Panc1 (cell line): ENCODE measurements around the gene GPR176. TPM values are rescaled to one million over a fixed set of nuclear protein-coding genes. Genes with fewer than 3 reads are reported as not detected.

Source experiments
- ATAC-seq: fragments of 200-7000 bp; cut with Tn5 transposase; 2 replicates; pipeline ENCODE4 v1.9.1; 2020; ENCODE audit warnings: mild to moderate bottlenecking, moderate library complexity
- BruUV-seq: library from RNA; stranded (reverse); fragments of 400-500 nt; replicated peaks from 2 replicates; lab custom pipeline; 2021; lab: Mats Ljungman, UMichigan
- CTCF ChIA-PET: fragments of 300-600 bp; sonication (Branson Sonifier 250); formaldehyde crosslinking; loops from one replicate; lab custom pipeline; 2022; ENCODE audit warnings: antibody characterized with exemption; lab: Charles Lee
- POLR2A ChIA-PET: fragments of 300-600 bp; sonication (Branson Sonifier 250); formaldehyde crosslinking; loops from one replicate; lab custom pipeline; 2022; ENCODE audit warnings: antibody characterized with exemption; lab: Charles Lee
- DNase-seq: peaks from one replicate; pipeline ENCODE4 v3.0.0-alpha.2; 2010; ENCODE audit warnings: low read depth, low spot score
- H3K27ac ChIP-seq: 2 replicates; pipeline ENCODE4 v1.5.1; 2011; ENCODE audit warnings: mild to moderate bottlenecking, low read length, inconsistent platforms
- H3K27me3 ChIP-seq: fragments of 200-500 bp; sonication (Bioruptor generic); 2 replicates; pipeline ENCODE4 v1.6.0; 2014; ENCODE audit warnings: low read length, inconsistent platforms; ENCODE audit not compliant: control insufficient read depth, insufficient read depth
- H3K36me3 ChIP-seq: fragments of 200-500 bp; sonication (Bioruptor generic); 2 replicates; pipeline ENCODE4 v1.5.1; 2014; ENCODE audit warnings: inconsistent platforms, mild to moderate bottlenecking, low read length, moderate library complexity; ENCODE audit not compliant: control insufficient read depth, insufficient read depth
- H3K4me1 ChIP-seq: 2 replicates; pipeline ENCODE4 v1.5.1; 2011; ENCODE audit warnings: inconsistent platforms, mild to moderate bottlenecking, low read length, moderate library complexity; ENCODE audit not compliant: control insufficient read depth, insufficient read depth
- H3K4me3 ChIP-seq, 2 experiments: 2 replicates each; pipeline ENCODE4 v1.5.1; 2011 to 2012; ENCODE audit warnings: low read depth in 2 of 2, low read length in 2 of 2, mild to moderate bottlenecking in 2 of 2, inconsistent platforms in 1 of 2, moderate library complexity in 1 of 2
- H3K9me3 ChIP-seq: fragments of 200-500 bp; sonication (Bioruptor generic); 2 replicates; pipeline ENCODE4 v1.5.1; 2014; ENCODE audit warnings: low read depth, mild to moderate bottlenecking, inconsistent platforms, low read length, moderate library complexity; ENCODE audit not compliant: control insufficient read depth, insufficient read depth
- POLR2AphosphoS5 ChIP-seq: IDR thresholded peaks from 2 replicates; pipeline ENCODE4 v1.6.1; 2012; ENCODE audit warnings: mild to moderate bottlenecking, low read depth, low read length, moderate library complexity
- SIN3A ChIP-seq: IDR thresholded peaks from 2 replicates; pipeline ENCODE4 v1.6.1; 2012; ENCODE audit warnings: low read depth, mild to moderate bottlenecking, low read length, moderate library complexity, borderline replicate concordance; ENCODE audit not compliant: insufficient read depth
- TCF7L2 ChIP-seq: IDR thresholded peaks from 2 replicates; pipeline ENCODE4 v1.6.1; 2011; ENCODE audit warnings: mild to moderate bottlenecking, low read depth, low read length, inconsistent platforms
- in situ Hi-C: cut with HindIII; loops from 2 replicates; pipeline ENCODE4 v1.10.0; 2016; ENCODE audit warnings: low sequenced_read_pairs, low pct_unique_long_range_greater_than_20kb
- intact Hi-C: fragments of 100-400 bp; cut with micrococcal nuclease; formaldehyde crosslinking; loops from one replicate; pipeline ENCODE4 v1.10.0; 2022; ENCODE audit not compliant: unreplicated experiment
- total RNA-seq: library from RNA; stranded (reverse); gene quantifications from one replicate; pipeline ENCODE4 v1.2.1, GENCODE V29; 2021; ENCODE audit not compliant: unreplicated experiment
- TF ChIP-seq, protein P1 (sequence below): fragments of 450-650 bp; IDR thresholded peaks from 2 replicates; pipeline ENCODE4 v1.5.1; 2017; ENCODE audit warnings: mild to moderate bottlenecking
- TF ChIP-seq, protein P2 (sequence below), 2 experiments: IDR thresholded peaks; 2 replicates each; pipeline ENCODE4 v1.6.1; 2011 to 2012; ENCODE audit warnings: low read depth in 2 of 2, control low read depth in 1 of 2, low read length in 1 of 2, mild to moderate bottlenecking in 1 of 2, moderate library complexity in 1 of 2; ENCODE audit not compliant: insufficient read depth in 1 of 2

GPR176 gene
- total RNA-seq, 1 experiment from 2014 or later = 12.7 TPM

DNA sequence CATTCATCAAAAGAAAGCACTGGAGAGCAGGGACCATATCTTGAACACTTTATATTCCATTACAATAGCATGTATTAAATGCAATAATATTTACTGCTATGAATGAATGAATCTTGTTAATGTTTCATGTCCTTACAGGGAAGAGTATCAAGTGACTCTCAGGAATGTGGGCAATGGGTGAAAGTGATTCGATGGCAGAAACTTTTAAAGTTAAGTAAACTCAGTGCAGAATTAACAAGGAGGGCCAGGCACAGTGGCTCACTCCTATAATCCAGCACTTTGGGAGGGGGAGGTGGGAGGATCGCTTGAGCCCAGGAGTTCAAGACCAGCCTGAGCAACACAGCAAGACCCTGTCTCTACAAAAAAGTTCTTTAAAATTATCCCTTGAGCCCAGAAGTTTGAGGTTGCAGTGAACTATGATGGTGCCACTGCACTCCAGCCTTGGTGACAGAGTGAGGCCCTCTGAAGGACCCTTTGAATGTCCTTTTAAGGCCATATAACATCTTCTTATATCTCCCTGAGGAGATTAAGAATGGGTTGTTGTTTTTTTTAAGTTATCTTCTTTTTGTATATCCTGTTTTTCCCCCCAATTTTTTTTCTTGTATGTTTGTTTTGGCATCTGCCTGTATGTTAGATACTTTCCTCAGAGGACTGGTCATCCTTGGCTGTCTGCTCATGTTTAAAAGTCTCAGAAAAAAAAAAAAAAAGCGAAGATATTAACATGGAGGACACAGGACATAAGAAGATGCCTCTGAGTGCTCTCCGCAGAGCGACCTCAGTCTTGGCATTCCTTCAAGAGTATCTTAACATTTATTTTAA lies 127.8 kb downstream of the GPR176 start:
- CTCF ChIA-PET = no interaction called here
- intact Hi-C loops = no loop called here
- no peak for ATAC-seq

DNA sequence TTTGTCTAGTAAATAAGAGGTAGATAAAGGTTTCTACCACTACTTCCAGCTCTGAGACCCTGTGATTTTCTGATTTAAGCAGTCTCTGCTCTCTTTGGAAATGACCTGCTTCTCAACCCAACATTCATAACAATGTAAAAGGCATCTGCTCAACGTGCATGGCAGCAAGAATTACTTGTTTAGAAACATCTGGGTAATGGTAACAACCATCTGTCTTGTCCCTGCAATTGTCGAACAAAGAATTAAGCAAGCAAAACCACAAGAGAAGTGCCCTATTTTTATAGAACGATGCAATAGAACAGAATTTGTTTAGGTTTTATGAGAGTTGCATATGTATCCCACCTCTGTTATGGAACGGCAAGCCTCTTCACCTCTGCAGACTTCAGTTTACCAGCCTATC lies 130.3 kb downstream of the GPR176 start:
- no peak for ATAC-seq
- Histone ChIP-seq H3K4me3 (no peak overlapping the region), H3K9me3 (no peaks in the 10 kb centered on the region), H3K4me1 (peaks cover 18% of the 10 kb centered on the region), H3K36me3 (no peaks in the 10 kb centered on the region), H3K27me3 (no peaks in the 10 kb centered on the region), H3K27ac (no peak overlapping the region)
- CTCF ChIA-PET = no interaction called here
- BruUV-seq = no TSS peak
- DNase-seq = no peak
- no peak for TF ChIP-seq TCF7L2
- in situ Hi-C loops (no loop called here), intact Hi-C loops (loop anchor here (10.0 kb wide), 1 partner anchor 245 kb away; the partner anchor contains the start of gene SRP14)
- POLR2A ChIA-PET = no interaction called here

More for the DNA sequence above, 127.8 kb downstream of the GPR176 start:
- no peak overlapping the region for H3K4me3 ChIP-seq
- no peaks in the 10 kb centered on the region for H3K4me1 ChIP-seq
- H3K27me3 ChIP-seq = no peaks in the 10 kb centered on the region
- in situ Hi-C loops = no loop called here
- no peaks in the 10 kb centered on the region for H3K9me3 ChIP-seq
- BruUV-seq = no TSS peak
- no peak for DNase-seq
- no peak for TF ChIP-seq TCF7L2
- TF ChIP-seq, protein P1, sequence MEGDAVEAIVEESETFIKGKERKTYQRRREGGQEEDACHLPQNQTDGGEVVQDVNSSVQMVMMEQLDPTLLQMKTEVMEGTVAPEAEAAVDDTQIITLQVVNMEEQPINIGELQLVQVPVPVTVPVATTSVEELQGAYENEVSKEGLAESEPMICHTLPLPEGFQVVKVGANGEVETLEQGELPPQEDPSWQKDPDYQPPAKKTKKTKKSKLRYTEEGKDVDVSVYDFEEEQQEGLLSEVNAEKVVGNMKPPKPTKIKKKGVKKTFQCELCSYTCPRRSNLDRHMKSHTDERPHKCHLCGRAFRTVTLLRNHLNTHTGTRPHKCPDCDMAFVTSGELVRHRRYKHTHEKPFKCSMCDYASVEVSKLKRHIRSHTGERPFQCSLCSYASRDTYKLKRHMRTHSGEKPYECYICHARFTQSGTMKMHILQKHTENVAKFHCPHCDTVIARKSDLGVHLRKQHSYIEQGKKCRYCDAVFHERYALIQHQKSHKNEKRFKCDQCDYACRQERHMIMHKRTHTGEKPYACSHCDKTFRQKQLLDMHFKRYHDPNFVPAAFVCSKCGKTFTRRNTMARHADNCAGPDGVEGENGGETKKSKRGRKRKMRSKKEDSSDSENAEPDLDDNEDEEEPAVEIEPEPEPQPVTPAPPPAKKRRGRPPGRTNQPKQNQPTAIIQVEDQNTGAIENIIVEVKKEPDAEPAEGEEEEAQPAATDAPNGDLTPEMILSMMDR = no peak
- no peak for TF ChIP-seq POLR2AphosphoS5
- TF ChIP-seq SIN3A = no peak
- TF ChIP-seq, protein P2, sequence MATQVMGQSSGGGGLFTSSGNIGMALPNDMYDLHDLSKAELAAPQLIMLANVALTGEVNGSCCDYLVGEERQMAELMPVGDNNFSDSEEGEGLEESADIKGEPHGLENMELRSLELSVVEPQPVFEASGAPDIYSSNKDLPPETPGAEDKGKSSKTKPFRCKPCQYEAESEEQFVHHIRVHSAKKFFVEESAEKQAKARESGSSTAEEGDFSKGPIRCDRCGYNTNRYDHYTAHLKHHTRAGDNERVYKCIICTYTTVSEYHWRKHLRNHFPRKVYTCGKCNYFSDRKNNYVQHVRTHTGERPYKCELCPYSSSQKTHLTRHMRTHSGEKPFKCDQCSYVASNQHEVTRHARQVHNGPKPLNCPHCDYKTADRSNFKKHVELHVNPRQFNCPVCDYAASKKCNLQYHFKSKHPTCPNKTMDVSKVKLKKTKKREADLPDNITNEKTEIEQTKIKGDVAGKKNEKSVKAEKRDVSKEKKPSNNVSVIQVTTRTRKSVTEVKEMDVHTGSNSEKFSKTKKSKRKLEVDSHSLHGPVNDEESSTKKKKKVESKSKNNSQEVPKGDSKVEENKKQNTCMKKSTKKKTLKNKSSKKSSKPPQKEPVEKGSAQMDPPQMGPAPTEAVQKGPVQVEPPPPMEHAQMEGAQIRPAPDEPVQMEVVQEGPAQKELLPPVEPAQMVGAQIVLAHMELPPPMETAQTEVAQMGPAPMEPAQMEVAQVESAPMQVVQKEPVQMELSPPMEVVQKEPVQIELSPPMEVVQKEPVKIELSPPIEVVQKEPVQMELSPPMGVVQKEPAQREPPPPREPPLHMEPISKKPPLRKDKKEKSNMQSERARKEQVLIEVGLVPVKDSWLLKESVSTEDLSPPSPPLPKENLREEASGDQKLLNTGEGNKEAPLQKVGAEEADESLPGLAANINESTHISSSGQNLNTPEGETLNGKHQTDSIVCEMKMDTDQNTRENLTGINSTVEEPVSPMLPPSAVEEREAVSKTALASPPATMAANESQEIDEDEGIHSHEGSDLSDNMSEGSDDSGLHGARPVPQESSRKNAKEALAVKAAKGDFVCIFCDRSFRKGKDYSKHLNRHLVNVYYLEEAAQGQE (IDR thresholded peaks at IDR 0.05; ENCODE audit: insufficient read depth in 1 of 2, low read depth in 2 of 2, low read length in 1 of 2) = no peak
- POLR2A ChIA-PET = no interaction called here
- no peaks in the 10 kb centered on the region for H3K36me3 ChIP-seq
- no peak overlapping the region for H3K27ac ChIP-seq
